Transverse colon (tissue), 3 donors: ENCODE results near the gene AGPAT2.

Source experiments
- EP300 ChIP-seq: sonication (generic); formaldehyde crosslinking; IDR thresholded peaks from one replicate; pipeline ENCODE4 v1.6.1; 2017; ENCODE audit warnings: antibody characterized with exemption, low read depth
- TF ChIP-seq, protein P1 (sequence below), 5 experiments: fragments of 200-600 bp in 3 of 5; fragments of 450-650 bp in 2 of 5; sonication (generic) in 3 of 5; IDR thresholded peaks; 1 replicate in 2 of 5; 2 replicates in 3 of 5; pipeline ENCODE4 v1.5.1; 2016 to 2017; ENCODE audit warnings: antibody characterized with exemption in 5 of 5, inconsistent platforms in 3 of 5, mild to moderate bottlenecking in 2 of 5, moderate library complexity in 1 of 5

DNA sequence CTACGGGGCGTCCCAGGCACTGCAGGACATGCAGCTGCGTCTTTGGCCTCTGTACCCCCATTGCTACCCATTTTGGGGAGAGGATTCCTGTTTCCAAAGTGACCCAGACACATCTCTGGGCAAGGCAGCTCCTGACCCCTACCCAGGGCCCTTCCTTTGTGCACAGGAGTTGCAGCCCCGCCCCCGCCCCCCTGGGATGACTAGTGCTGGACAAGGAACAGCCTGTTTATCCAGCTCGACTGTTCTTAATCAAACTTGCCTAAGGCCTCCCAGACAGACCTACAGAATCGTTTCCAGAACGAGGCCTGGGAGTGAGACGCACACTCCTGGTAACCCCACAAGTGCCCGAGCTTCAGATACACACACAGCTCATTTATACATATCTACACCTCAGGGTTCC, 38.4 kb upstream of the AGPAT2 start:
- TF ChIP-seq, protein P1, sequence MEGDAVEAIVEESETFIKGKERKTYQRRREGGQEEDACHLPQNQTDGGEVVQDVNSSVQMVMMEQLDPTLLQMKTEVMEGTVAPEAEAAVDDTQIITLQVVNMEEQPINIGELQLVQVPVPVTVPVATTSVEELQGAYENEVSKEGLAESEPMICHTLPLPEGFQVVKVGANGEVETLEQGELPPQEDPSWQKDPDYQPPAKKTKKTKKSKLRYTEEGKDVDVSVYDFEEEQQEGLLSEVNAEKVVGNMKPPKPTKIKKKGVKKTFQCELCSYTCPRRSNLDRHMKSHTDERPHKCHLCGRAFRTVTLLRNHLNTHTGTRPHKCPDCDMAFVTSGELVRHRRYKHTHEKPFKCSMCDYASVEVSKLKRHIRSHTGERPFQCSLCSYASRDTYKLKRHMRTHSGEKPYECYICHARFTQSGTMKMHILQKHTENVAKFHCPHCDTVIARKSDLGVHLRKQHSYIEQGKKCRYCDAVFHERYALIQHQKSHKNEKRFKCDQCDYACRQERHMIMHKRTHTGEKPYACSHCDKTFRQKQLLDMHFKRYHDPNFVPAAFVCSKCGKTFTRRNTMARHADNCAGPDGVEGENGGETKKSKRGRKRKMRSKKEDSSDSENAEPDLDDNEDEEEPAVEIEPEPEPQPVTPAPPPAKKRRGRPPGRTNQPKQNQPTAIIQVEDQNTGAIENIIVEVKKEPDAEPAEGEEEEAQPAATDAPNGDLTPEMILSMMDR (IDR thresholded peaks at IDR 0.05): no peak
- no peak for TF ChIP-seq EP300
